ENCODE results near the gene FUT2.

DNA sequence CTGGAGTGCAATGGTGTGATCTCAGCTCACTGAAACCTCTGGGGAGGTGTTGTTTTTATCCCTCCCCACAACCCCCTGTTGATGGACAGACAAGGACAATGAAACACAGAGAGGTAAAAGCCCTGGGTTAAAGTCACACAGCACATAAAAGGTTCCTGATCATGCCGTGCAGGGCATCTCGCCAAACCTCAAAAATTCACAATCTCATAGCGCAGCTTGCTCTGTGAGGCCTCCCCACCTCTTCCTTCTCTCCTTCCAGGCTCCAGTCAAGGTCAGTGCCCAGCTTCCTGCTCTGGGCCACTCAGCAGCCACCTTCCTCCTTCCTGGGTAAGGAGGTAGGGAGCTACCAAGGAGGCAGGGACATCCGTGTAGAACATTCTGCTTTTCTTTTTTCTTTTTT lies 2.3 kb downstream of the FUT2 start:
- TF ChIP-seq, protein P1, sequence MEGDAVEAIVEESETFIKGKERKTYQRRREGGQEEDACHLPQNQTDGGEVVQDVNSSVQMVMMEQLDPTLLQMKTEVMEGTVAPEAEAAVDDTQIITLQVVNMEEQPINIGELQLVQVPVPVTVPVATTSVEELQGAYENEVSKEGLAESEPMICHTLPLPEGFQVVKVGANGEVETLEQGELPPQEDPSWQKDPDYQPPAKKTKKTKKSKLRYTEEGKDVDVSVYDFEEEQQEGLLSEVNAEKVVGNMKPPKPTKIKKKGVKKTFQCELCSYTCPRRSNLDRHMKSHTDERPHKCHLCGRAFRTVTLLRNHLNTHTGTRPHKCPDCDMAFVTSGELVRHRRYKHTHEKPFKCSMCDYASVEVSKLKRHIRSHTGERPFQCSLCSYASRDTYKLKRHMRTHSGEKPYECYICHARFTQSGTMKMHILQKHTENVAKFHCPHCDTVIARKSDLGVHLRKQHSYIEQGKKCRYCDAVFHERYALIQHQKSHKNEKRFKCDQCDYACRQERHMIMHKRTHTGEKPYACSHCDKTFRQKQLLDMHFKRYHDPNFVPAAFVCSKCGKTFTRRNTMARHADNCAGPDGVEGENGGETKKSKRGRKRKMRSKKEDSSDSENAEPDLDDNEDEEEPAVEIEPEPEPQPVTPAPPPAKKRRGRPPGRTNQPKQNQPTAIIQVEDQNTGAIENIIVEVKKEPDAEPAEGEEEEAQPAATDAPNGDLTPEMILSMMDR (tag by site-specific recombination; IDR thresholded peaks at IDR 0.05), result no peak
- TF ChIP-seq ZNF274 (IDR thresholded peaks at IDR 0.05; ENCODE audit: low read length), result no peak
- no peak for TF ChIP-seq ZNF274 (tag by site-specific recombination; IDR thresholded peaks at IDR 0.05; ENCODE audit: borderline replicate concordance)
- TF ChIP-seq RBAK (tag by site-specific recombination; IDR thresholded peaks at IDR 0.05), result no peak
- TF ChIP-seq ZBTB21 (tag by site-specific recombination; IDR thresholded peaks at IDR 0.05), result no peak
- TF ChIP-seq ZNF777 (tag by site-specific recombination; IDR thresholded peaks at IDR 0.05; ENCODE audit: borderline replicate concordance), result no peak
- TF ChIP-seq, protein P2, sequence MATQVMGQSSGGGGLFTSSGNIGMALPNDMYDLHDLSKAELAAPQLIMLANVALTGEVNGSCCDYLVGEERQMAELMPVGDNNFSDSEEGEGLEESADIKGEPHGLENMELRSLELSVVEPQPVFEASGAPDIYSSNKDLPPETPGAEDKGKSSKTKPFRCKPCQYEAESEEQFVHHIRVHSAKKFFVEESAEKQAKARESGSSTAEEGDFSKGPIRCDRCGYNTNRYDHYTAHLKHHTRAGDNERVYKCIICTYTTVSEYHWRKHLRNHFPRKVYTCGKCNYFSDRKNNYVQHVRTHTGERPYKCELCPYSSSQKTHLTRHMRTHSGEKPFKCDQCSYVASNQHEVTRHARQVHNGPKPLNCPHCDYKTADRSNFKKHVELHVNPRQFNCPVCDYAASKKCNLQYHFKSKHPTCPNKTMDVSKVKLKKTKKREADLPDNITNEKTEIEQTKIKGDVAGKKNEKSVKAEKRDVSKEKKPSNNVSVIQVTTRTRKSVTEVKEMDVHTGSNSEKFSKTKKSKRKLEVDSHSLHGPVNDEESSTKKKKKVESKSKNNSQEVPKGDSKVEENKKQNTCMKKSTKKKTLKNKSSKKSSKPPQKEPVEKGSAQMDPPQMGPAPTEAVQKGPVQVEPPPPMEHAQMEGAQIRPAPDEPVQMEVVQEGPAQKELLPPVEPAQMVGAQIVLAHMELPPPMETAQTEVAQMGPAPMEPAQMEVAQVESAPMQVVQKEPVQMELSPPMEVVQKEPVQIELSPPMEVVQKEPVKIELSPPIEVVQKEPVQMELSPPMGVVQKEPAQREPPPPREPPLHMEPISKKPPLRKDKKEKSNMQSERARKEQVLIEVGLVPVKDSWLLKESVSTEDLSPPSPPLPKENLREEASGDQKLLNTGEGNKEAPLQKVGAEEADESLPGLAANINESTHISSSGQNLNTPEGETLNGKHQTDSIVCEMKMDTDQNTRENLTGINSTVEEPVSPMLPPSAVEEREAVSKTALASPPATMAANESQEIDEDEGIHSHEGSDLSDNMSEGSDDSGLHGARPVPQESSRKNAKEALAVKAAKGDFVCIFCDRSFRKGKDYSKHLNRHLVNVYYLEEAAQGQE (tag by site-specific recombination; IDR thresholded peaks at IDR 0.05), result no peak
- no peak for TF ChIP-seq ZNF558 (tag by site-specific recombination; IDR thresholded peaks at IDR 0.05)
- TF ChIP-seq ZNF23 (tag by site-specific recombination; IDR thresholded peaks at IDR 0.05; ENCODE audit: borderline replicate concordance), result no peak
- no peak for TF ChIP-seq ZNF133 (tag by site-specific recombination; IDR thresholded peaks at IDR 0.05)

Data from HEK293 (cell line).